HepG2 (cell line): ENCODE measurements around the gene CSNK1D. TPM values are rescaled to one million over a fixed set of nuclear protein-coding genes. Genes with fewer than 3 reads are reported as not detected.
A peak's percentile ranks its signal among the peaks of the same experiment; 100 is the strongest.

ENCODE experiments used
- ATF7-NPFF ChIP-seq: sonication (generic); formaldehyde crosslinking; IDR thresholded peaks from 2 replicates; pipeline ENCODE4 v1.8.1; 2023; ENCODE audit warnings: mild to moderate bottlenecking, low read depth, missing genetic modification reagents, moderate library complexity
- CAMTA2 ChIP-seq: sonication (generic); formaldehyde crosslinking; IDR thresholded peaks from 2 replicates; pipeline ENCODE4 v1.4.0; 2020; ENCODE audit warnings: mild to moderate bottlenecking, missing genetic modification reagents, borderline replicate concordance
- CHD4 ChIP-seq: fragments of 200-600 bp; sonication (generic); IDR thresholded peaks from 2 replicates; pipeline ENCODE4 v1.7.0; 2017; ENCODE audit warnings: mild to moderate bottlenecking, low read length, borderline replicate concordance
- FOXC1 ChIP-seq: sonication (generic); formaldehyde crosslinking; IDR thresholded peaks from 2 replicates; pipeline ENCODE4 v1.8.0; 2022; ENCODE audit warnings: mild to moderate bottlenecking, missing genetic modification reagents, borderline replicate concordance
- HNRNPH1 ChIP-seq: fragments of 200-400 bp; formaldehyde crosslinking; optimal IDR thresholded peaks from 2 replicates; pipeline ENCODE3; 2017; ENCODE audit warnings: mild to moderate bottlenecking, low read depth, low read length
- KLF16 ChIP-seq, 2 experiments: sonication (generic) in 1 of 2; formaldehyde crosslinking in 1 of 2; IDR thresholded peaks; 2 replicates each; pipeline versions ENCODE4 v1.6.1 to v1.8.0; 2016 to 2023; ENCODE audit warnings: missing genetic modification reagents in 2 of 2, missing compliant biosample characterization in 1 of 2
- LRRFIP1 ChIP-seq: sonication (generic); formaldehyde crosslinking; conservative IDR thresholded peaks from 2 replicates; pipeline ENCODE4 v1.4.0; 2020; ENCODE audit warnings: missing genetic modification reagents
- MLLT10 ChIP-seq: sonication (generic); formaldehyde crosslinking; IDR thresholded peaks from 2 replicates; pipeline ENCODE4 v1.4.0; 2020; ENCODE audit warnings: missing genetic modification reagents
- PHF8 ChIP-seq: sonication (generic); formaldehyde crosslinking; IDR thresholded peaks from 2 replicates; pipeline ENCODE4 v1.5.0; 2020; ENCODE audit warnings: missing genetic modification reagents
- REST ChIP-seq, 2 experiments: IDR thresholded peaks; 2 replicates each; pipeline ENCODE4 v1.6.1; 2011 to 2012; ENCODE audit warnings: low read length in 2 of 2, borderline replicate concordance in 1 of 2, low read depth in 1 of 2, mild to moderate bottlenecking in 1 of 2, moderate library complexity in 1 of 2
- SALL1 ChIP-seq: sonication (generic); formaldehyde crosslinking; IDR thresholded peaks from 2 replicates; pipeline ENCODE4 v1.8.0; 2022; ENCODE audit warnings: mild to moderate bottlenecking, missing genetic modification reagents
- SKI ChIP-seq: fragments of 450-650 bp; IDR thresholded peaks from one replicate; pipeline ENCODE4 v1.6.1; 2018; ENCODE audit warnings: mild to moderate bottlenecking; ENCODE audit not compliant: partially characterized antibody
- THAP11 ChIP-seq: IDR thresholded peaks from 2 replicates; pipeline ENCODE4 v1.6.1; 2016; ENCODE audit warnings: missing biosample characterization, missing genetic modification reagents
- ZFX ChIP-seq: sonication (generic); formaldehyde crosslinking; IDR thresholded peaks from 2 replicates; pipeline ENCODE4 v1.4.0; 2020; ENCODE audit warnings: mild to moderate bottlenecking, low read depth, missing genetic modification reagents, moderate library complexity
- ZNF253 ChIP-seq: sonication (generic); formaldehyde crosslinking; IDR thresholded peaks from 2 replicates; pipeline ENCODE4 v1.8.0; 2022; ENCODE audit warnings: mild to moderate bottlenecking, missing genetic modification reagents, borderline replicate concordance
- ZNF556 ChIP-seq: sonication (generic); formaldehyde crosslinking; IDR thresholded peaks from 2 replicates; pipeline ENCODE4 v1.4.0; 2020; ENCODE audit warnings: mild to moderate bottlenecking, missing genetic modification reagents, borderline replicate concordance
- ZNF724P ChIP-seq: sonication (generic); formaldehyde crosslinking; IDR thresholded peaks from 2 replicates; pipeline ENCODE4 v1.8.0; 2022; ENCODE audit warnings: missing genetic modification reagents, borderline replicate concordance
- ZNF773 ChIP-seq: sonication (generic); formaldehyde crosslinking; IDR thresholded peaks from 2 replicates; pipeline ENCODE4 v1.4.0; 2020; ENCODE audit warnings: missing genetic modification reagents, borderline replicate concordance
- polyA plus RNA-seq, 8 experiments: library from polyadenylated mRNA; depleted of rRNA in 3 of 8; stranded (reverse) in 7 of 8; unstranded in 1 of 8; fragments of >200 nt; fragmentation: Illumina TruSeq in 4 of 8; extraction: Trizol in 4 of 8; gene quantifications; 2 replicates each; pipeline versions ENCODE4 v1.2.1 to v1.2.3, GENCODE V29; 2011 to 2016; ENCODE audit warnings: low read depth in 4 of 8, missing spikeins in 1 of 8, mixed read lengths in 1 of 8; ENCODE audit not compliant: insufficient read depth in 1 of 8
- total RNA-seq, 5 experiments: library from RNA; depleted of rRNA; stranded (reverse); fragments of >200 nt; fragmentation: Illumina TruSeq; extraction: Trizol; gene quantifications; 2 replicates each; pipeline ENCODE4 v1.2.3, GENCODE V29; 2016; ENCODE audit warnings: low read depth in 1 of 5
- TF ChIP-seq, protein P1 (sequence below): IDR thresholded peaks from 2 replicates; pipeline ENCODE4 v1.6.1; 2018; ENCODE audit warnings: missing genetic modification reagents

The CSNK1D gene
- total and polyA plus RNA-seq, 2 of the 13 experiments (the other 11 are each of a cell fraction or from before 2014, with no cell fraction given) = 31.5 to 128 TPM

GRCh38 chr17:82216301-82217119 lies 57.0 kb downstream of the CSNK1D start (continued):
- no peak for TF ChIP-seq MLLT10 (CRISPR knock-in tag)
- TF ChIP-seq CAMTA2 (CRISPR knock-in tag) = no peak
- no peak; the same call in 1 of the 2 replicates for TF ChIP-seq ZNF773 (CRISPR knock-in tag)
- TF ChIP-seq THAP11 (CRISPR knock-in tag) = peak; percentile 58
- TF ChIP-seq LRRFIP1 = no peak
- no peak for TF ChIP-seq FOXC1 (CRISPR knock-in tag)
- TF ChIP-seq KLF16 (CRISPR knock-in tag; IDR thresholded peaks at IDR 0.05) = peak in 1 of 2 experiments; percentile 80; a peak in 1 of 4 replicates
- peak; percentile 74 for TF ChIP-seq ZFX (CRISPR knock-in tag)
- TF ChIP-seq, protein P1, sequence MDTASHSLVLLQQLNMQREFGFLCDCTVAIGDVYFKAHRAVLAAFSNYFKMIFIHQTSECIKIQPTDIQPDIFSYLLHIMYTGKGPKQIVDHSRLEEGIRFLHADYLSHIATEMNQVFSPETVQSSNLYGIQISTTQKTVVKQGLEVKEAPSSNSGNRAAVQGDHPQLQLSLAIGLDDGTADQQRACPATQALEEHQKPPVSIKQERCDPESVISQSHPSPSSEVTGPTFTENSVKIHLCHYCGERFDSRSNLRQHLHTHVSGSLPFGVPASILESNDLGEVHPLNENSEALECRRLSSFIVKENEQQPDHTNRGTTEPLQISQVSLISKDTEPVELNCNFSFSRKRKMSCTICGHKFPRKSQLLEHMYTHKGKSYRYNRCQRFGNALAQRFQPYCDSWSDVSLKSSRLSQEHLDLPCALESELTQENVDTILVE (CRISPR knock-in tag) = 0 out of 2 replicates have a peak, but pooled peaks have one; percentile 31
- TF ChIP-seq SKI = peak; percentile 50
- no peak for TF ChIP-seq SALL1
- TF ChIP-seq ZNF724P = no peak
- no peak for TF ChIP-seq CHD4
- peak; percentile 37 for TF ChIP-seq PHF8 (CRISPR knock-in tag)
- no peak for TF ChIP-seq ATF7-NPFF (CRISPR knock-in tag)
- no peak for TF ChIP-seq HNRNPH1
- no peak for TF ChIP-seq ZNF556
- no peak for TF ChIP-seq ZNF253 (CRISPR knock-in tag)
- no peak for TF ChIP-seq REST (IDR thresholded peaks at IDR 0.05; ENCODE audit: borderline replicate concordance in 1 of 2, low read depth in 1 of 2, low read length in 2 of 2)
